Measurements from ENCODE around the gene FOXD3.

DNA sequence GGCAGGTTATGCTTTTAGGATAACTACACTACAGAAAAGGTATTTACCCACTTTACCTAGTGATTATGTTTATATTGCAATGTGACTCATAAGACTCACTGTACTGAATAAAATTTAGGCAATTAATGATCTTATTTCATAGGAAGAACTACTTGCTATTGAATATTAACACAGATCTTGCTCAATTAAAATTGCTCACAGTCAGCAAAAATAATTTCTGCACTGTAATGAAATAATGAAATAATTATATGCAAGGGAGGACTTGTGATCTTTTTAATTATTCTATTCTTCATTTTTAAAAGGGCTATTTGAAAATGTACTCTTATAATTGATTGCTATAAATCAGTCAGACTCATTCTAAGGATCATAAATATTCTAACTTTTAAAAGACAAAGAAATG, 48.0 kb upstream of the FOXD3 start:
- TF ChIP-seq, protein P1, sequence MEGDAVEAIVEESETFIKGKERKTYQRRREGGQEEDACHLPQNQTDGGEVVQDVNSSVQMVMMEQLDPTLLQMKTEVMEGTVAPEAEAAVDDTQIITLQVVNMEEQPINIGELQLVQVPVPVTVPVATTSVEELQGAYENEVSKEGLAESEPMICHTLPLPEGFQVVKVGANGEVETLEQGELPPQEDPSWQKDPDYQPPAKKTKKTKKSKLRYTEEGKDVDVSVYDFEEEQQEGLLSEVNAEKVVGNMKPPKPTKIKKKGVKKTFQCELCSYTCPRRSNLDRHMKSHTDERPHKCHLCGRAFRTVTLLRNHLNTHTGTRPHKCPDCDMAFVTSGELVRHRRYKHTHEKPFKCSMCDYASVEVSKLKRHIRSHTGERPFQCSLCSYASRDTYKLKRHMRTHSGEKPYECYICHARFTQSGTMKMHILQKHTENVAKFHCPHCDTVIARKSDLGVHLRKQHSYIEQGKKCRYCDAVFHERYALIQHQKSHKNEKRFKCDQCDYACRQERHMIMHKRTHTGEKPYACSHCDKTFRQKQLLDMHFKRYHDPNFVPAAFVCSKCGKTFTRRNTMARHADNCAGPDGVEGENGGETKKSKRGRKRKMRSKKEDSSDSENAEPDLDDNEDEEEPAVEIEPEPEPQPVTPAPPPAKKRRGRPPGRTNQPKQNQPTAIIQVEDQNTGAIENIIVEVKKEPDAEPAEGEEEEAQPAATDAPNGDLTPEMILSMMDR (IDR thresholded peaks at IDR 0.05) = no peak
- no peak for TF ChIP-seq POLR2A (IDR thresholded peaks at IDR 0.05)
